ENCODE measurements around the gene ADCY7. TPM values are rescaled to one million over a fixed set of nuclear protein-coding genes. Genes with fewer than 3 reads are reported as not detected.

The ADCY7 gene
- total and polyA plus RNA-seq, 2 experiments from 2014 or later = 3.9 to 4.4 TPM

DNA sequence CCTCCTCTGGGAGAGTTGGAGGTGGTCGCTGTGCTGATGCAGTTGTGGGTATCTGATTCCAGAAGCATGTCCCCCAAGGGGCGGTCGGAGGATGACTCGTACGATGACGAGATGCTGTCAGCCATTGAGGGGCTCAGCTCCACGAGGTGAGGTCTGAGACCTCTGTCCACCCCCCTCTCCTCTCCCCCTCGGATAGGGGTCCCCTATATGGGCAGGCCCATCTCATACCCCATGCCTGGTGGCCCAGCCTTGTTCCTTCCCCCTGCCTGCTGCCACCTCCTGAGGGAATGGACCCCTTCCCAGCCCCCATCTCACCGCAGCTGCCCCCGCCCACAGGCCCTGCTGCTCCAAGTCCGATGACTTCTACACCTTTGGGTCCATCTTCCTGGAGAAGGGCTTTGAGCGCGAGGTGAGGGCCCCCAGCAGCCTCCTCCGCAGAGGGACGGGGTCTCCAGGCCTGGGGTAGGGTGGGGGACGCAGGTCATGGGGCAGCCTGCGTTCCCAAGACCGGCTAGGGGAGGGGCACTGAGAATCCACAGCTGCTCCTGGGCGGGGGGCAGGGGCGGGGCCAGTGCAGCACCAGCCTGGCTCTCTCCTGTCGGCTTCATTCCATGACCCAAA is 39.2 kb downstream of the ADCY7 start:
- Histone ChIP-seq H4K20me1 (ENCODE audit: insufficient read depth, poor library complexity, severe bottlenecking) (no peaks in the 10 kb centered on the region), H2AFZ (no peak overlapping the region), H3K9me3 (ENCODE audit: low read depth) (no peaks in the 10 kb centered on the region), H3K9me2 (replicated peaks; ENCODE audit: insufficient read depth) (no peaks in the 10 kb centered on the region), H3K36me3 (replicated peaks; ENCODE audit: insufficient read depth, low read depth) (no peaks in the 10 kb centered on the region), H3K4me1 (ENCODE audit: insufficient read depth) (no peaks in the 10 kb centered on the region), H3K27ac (no peak overlapping the region), H3K27me3 (no peaks in the 10 kb centered on the region), H3K4me3 (no peak overlapping the region), H3K79me2 (no peaks in the 10 kb centered on the region), H3K4me2 (no peak overlapping the region)
- DNase-seq (ENCODE audit: low spot score) = no peak
- TF ChIP-seq EZH2 (IDR thresholded peaks at IDR 0.05; ENCODE audit: borderline replicate concordance) (no peak), EZH2phosphoT487 (IDR thresholded peaks at IDR 0.05; ENCODE audit: low read depth, severe bottlenecking, unreplicated experiment) (no peak)
- TF ChIP-seq, protein P1, sequence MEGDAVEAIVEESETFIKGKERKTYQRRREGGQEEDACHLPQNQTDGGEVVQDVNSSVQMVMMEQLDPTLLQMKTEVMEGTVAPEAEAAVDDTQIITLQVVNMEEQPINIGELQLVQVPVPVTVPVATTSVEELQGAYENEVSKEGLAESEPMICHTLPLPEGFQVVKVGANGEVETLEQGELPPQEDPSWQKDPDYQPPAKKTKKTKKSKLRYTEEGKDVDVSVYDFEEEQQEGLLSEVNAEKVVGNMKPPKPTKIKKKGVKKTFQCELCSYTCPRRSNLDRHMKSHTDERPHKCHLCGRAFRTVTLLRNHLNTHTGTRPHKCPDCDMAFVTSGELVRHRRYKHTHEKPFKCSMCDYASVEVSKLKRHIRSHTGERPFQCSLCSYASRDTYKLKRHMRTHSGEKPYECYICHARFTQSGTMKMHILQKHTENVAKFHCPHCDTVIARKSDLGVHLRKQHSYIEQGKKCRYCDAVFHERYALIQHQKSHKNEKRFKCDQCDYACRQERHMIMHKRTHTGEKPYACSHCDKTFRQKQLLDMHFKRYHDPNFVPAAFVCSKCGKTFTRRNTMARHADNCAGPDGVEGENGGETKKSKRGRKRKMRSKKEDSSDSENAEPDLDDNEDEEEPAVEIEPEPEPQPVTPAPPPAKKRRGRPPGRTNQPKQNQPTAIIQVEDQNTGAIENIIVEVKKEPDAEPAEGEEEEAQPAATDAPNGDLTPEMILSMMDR (IDR thresholded peaks at IDR 0.05; ENCODE audit: poor library complexity) = no peak
- WGBS (ENCODE audit: low lambda C conversion rate, missing lambda C conversion rate) = 95% methylated on average over 16 of the region's 21 CpGs

DNA sequence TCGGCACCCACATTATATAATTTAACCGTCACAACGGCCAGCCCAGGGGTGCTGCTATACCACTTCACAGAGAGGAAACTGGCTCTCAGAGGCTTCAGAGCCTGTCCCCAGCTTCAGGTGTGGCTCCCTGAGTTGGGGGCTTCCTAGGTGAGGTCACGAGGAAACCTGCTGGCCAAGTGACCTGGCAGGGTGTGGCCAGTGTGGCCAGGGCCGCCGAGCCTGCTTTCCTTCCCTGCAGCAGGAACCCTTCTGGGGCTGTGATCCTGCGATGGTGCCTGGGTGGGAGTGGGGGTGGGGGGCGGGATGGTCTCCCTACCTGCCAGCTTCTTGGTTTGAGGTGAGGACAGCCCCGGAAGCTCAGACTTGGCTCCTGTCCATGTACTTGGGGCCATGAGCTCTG is 39.9 kb downstream of the ADCY7 start:
- no peak for DNase-seq (ENCODE audit: low spot score)
- Histone ChIP-seq H3K36me3 (replicated peaks; ENCODE audit: insufficient read depth, low read depth) (no peaks in the 10 kb centered on the region), H4K20me1 (ENCODE audit: insufficient read depth, poor library complexity, severe bottlenecking) (no peaks in the 10 kb centered on the region), H3K4me3 (no peak overlapping the region), H3K27ac (no peak overlapping the region), H2AFZ (no peak overlapping the region), H3K4me2 (no peak overlapping the region), H3K4me1 (ENCODE audit: insufficient read depth) (no peaks in the 10 kb centered on the region), H3K9me3 (ENCODE audit: low read depth) (no peaks in the 10 kb centered on the region), H3K9me2 (replicated peaks; ENCODE audit: insufficient read depth) (no peaks in the 10 kb centered on the region), H3K27me3 (no peaks in the 10 kb centered on the region), H3K79me2 (no peaks in the 10 kb centered on the region)
- TF ChIP-seq, protein P1 (IDR thresholded peaks at IDR 0.05; ENCODE audit: poor library complexity) = no peak
- TF ChIP-seq EZH2 (IDR thresholded peaks at IDR 0.05; ENCODE audit: borderline replicate concordance) = no peak
- no peak for TF ChIP-seq EZH2phosphoT487 (IDR thresholded peaks at IDR 0.05; ENCODE audit: low read depth, severe bottlenecking, unreplicated experiment)
- WGBS (ENCODE audit: low lambda C conversion rate, missing lambda C conversion rate) = 89% methylated on average over 8 of the region's 9 CpGs

DNA sequence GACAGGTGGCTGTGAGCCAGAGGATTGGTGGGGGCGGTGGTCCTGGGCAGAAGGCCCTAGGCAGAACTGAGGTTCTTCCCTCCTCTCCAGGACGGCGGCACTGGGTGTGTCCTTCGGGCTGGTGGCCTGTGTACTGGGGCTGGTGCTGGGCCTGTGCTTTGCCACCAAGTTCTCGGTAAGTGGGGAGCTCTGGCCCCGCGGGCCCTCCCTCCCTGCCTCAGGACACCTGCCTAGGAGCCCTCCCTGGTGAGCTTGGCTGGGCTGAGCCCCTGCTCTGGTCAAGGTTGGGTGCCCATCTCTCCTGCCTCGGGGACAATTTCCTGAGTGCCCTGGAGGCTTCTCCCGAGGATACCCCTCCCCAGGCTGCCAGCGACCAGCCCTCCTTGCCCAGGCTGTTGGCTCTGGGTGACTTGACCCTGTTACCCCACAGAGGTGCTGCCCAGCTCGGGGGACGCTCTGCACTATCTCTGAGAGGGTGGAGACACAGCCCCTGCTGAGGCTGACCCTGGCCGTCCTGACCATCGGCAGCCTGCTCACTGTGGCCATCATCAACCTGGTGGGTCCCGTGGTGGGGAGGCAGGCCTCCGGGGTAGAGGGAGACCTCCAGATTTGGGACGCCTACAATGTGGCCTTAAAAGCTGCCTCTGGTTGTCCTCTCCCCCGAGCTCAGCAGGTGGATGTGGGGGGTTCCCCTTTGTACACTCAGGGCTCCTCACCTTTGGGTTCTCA is 42.0 kb downstream of the ADCY7 start:
- DNase-seq (ENCODE audit: low spot score) = no peak
- H3K4me3 ChIP-seq = no peak overlapping the region
- H3K4me2 ChIP-seq = no peak overlapping the region
- TF ChIP-seq, protein P1 (IDR thresholded peaks at IDR 0.05; ENCODE audit: poor library complexity) = no peak
- TF ChIP-seq EZH2 (IDR thresholded peaks at IDR 0.05; ENCODE audit: borderline replicate concordance) = no peak
- no peak for TF ChIP-seq EZH2phosphoT487 (IDR thresholded peaks at IDR 0.05; ENCODE audit: low read depth, severe bottlenecking, unreplicated experiment)
- H4K20me1 ChIP-seq (ENCODE audit: insufficient read depth, poor library complexity, severe bottlenecking) = no peaks in the 10 kb centered on the region
- H3K9me2 ChIP-seq (replicated peaks; ENCODE audit: insufficient read depth) = no peaks in the 10 kb centered on the region
- H3K4me1 ChIP-seq (ENCODE audit: insufficient read depth) = no peaks in the 10 kb centered on the region
- H3K36me3 ChIP-seq (replicated peaks; ENCODE audit: insufficient read depth, low read depth) = no peaks in the 10 kb centered on the region
- no peaks in the 10 kb centered on the region for H3K9me3 ChIP-seq (ENCODE audit: low read depth)
- WGBS (ENCODE audit: low lambda C conversion rate, missing lambda C conversion rate) = 95% methylated on average over 15 of the region's 18 CpGs
- no peaks in the 10 kb centered on the region for H3K79me2 ChIP-seq
- H3K27ac ChIP-seq = no peak overlapping the region
- H2AFZ ChIP-seq = no peak overlapping the region
- no peaks in the 10 kb centered on the region for H3K27me3 ChIP-seq
